ENCODE measurements around the gene ZMIZ2.

DNA sequence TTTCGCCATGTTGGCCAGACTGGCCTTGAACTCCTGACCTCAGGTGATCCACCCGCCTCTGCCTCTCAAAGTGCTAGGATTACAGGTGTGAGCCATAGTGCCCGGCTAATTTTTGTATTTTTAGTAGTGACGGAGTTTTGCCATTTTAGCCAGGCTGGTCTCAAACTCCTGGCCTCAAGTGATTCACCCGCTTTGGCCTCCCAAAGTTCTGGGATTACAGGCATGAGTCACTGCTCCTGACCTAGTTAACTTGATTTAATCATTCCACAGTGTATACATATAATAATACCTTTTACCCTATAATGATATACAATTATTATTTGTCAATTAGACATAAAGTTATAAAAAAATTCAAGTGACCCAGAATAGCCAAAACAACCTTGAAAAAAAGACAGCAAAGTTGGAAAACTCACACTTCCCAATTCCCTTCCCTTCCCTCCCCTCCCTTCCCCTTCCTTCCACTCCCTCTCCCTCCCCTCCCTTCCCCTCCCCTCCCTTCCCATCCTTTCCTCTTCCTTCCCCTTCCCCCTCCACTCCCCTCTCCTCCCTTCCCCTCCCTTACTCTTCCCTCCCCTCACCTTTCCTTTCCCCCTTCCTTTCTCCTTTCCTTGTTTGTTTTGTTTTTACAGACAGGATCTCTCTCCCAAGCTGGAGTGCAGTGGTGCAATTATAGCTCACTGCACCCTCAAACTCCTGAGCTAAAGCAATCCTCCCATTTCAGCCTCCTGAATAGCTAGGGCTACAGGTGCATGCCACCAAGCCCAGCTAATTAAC is 14.8 kb upstream of the ZMIZ2 start:
- TF ChIP-seq, protein P1, sequence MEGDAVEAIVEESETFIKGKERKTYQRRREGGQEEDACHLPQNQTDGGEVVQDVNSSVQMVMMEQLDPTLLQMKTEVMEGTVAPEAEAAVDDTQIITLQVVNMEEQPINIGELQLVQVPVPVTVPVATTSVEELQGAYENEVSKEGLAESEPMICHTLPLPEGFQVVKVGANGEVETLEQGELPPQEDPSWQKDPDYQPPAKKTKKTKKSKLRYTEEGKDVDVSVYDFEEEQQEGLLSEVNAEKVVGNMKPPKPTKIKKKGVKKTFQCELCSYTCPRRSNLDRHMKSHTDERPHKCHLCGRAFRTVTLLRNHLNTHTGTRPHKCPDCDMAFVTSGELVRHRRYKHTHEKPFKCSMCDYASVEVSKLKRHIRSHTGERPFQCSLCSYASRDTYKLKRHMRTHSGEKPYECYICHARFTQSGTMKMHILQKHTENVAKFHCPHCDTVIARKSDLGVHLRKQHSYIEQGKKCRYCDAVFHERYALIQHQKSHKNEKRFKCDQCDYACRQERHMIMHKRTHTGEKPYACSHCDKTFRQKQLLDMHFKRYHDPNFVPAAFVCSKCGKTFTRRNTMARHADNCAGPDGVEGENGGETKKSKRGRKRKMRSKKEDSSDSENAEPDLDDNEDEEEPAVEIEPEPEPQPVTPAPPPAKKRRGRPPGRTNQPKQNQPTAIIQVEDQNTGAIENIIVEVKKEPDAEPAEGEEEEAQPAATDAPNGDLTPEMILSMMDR (IDR thresholded peaks at IDR 0.05): no peak
- no peak for TF ChIP-seq ZFX (IDR thresholded peaks at IDR 0.05; ENCODE audit: borderline replicate concordance)
